ENCODE data around the gene F5. TPM values are rescaled to one million over a fixed set of nuclear protein-coding genes. Genes with fewer than 3 reads are reported as not detected.

Gene F5
- total RNA-seq, 1 donor from 2014 or later, result 1.6 TPM

DNA sequence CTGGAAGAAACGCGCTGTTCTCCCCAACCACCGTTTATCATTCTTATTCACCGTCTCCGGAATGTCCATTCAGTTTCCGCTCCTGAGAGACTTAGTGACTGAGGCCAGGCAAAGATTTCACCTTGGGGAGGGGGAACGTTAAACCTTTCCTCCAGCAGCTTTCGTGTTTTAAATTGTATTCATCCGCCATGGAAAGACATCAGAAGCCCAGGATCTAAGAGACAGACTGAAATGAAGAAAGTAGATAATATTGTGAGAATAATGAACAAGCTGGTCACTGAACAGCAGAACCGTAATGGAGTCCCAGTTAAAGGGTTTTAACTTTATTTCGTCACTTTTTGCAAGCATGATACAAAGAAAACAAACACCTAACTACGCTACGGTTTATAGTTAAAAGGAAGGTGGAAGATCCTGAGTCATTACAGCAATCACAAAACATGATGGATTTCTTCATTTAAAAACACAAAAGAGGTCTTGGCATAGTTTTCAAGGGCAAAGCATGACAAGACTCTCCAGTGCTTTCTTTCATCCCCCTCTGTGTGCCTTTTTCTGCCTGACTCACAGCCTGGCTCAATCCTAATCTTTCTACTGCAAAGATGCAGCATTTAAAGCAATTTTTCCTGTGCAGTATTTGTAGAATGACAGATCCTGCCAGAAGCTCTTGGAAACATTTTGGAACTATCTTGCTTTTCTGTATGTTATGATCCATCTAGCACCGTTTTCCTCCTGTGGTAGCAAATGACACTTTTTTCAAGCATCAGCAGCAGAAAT, 99.8 kb downstream of the F5 start:
- H3K27me3 ChIP-seq, result no peaks in the 10 kb centered on the region
- ATAC-seq, result no peak
- H3K9me3 ChIP-seq, result no peaks in the 10 kb centered on the region
- TF ChIP-seq, protein P1, sequence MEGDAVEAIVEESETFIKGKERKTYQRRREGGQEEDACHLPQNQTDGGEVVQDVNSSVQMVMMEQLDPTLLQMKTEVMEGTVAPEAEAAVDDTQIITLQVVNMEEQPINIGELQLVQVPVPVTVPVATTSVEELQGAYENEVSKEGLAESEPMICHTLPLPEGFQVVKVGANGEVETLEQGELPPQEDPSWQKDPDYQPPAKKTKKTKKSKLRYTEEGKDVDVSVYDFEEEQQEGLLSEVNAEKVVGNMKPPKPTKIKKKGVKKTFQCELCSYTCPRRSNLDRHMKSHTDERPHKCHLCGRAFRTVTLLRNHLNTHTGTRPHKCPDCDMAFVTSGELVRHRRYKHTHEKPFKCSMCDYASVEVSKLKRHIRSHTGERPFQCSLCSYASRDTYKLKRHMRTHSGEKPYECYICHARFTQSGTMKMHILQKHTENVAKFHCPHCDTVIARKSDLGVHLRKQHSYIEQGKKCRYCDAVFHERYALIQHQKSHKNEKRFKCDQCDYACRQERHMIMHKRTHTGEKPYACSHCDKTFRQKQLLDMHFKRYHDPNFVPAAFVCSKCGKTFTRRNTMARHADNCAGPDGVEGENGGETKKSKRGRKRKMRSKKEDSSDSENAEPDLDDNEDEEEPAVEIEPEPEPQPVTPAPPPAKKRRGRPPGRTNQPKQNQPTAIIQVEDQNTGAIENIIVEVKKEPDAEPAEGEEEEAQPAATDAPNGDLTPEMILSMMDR (IDR thresholded peaks at IDR 0.05), result no peak
- intact Hi-C loops (cut with DNase I), result no loop called here
- peak overlapping the region; percentile 99 for H3K27ac ChIP-seq
- H3K4me3 ChIP-seq, result peak overlapping the region; percentile 87
- no peak for DNase-seq
- no peaks in the 10 kb centered on the region for H3K36me3 ChIP-seq
- peaks cover 22% of the 10 kb centered on the region for H3K4me1 ChIP-seq

DNA sequence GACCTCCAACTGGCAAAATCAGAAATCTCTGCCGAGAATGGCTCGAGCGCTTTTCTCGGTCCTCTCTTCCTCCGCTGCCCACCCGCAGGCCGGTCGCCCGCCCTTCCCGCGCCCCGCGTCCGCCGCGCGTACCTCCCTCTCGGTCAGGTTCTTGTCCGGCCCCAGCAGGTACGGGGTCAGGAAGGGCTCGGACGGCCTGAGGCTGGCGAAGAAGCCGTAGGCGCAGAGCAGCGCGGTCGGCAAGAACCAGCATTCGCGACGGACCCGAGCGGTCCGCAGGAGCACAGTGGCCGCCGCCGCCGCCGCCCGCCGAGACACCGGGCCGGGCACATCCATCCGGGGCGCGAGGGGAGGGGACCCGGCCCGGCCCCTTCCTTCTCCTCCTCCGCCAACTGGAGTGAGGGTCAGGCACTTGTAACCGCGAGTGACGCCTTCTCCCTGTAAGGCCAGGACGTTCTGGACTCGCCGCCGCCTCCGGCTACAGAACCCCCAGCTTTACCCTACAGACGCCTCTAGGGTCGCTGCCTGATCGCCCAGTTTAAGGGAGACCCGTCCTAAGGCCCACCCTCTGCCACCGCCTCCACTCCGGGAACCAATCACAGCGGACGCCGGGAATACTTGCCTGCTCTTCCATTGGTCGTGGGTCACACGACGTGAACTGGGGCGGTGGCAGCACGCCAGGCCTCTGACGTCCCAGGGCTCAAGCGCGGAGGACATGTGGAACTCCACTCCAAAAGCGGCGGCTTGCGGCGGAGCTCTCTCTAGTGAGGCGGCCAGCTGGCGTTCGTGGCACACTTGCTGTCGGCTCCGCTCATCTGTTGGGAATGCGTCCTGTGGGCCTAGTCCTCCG, 100.6 kb downstream of the F5 start, which contains the start of gene SLC19A2:
TSS of gene SLC19A2 (minus strand) at position 514 of the 850 bp plus-strand sequence. CDS start at position 336, 178 bp downstream.
- Histone ChIP-seq H3K9me3 (no peaks in the 10 kb centered on the region), H3K4me1 (peaks cover 22% of the 10 kb centered on the region), H3K27me3 (no peaks in the 10 kb centered on the region), H3K36me3 (no peaks in the 10 kb centered on the region), H3K27ac (peak within 1 kb of the TSS; percentile 99), H3K4me3 (peak within 1 kb of the TSS; percentile 87)
- peak; percentile 98 for ATAC-seq
- intact Hi-C loops (cut with DNase I), result no loop called here
- TF ChIP-seq, protein P1 (IDR thresholded peaks at IDR 0.05), result peak; percentile 44
- DNase-seq, result peak; percentile 100

DNA sequence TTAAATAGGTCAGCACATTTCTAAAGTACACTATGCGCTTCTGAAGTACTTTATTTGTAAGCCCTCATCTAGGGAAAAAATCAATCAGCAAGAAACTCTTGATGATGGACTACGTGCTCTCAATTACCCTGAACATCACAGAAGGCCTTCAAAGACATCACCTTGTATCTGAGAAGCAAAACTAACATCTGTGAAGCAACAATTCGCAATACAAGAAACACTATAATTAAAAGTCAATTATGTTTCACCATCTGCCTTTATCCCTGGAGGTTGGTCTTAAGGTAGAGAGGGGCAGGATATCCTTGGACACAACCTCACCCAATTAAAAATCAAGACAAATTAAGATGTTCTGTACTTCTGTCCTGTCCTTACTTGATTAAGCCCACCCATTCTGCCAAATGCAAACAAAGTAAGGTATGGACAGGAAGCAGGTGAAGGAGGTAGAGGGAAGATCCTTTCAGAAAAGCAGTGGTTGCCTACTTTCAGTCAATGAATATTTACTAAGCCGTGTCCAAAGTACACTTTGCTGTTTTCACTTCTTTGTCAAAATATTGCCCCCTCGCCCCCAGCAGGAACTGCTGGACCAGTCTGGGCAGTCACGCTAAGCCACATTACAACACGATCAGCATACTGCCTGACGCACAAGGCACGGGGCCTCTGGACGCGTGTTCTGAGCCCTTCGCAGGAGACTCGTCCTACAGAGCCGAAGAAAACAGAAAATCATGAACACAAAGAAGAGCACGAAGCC, 101.4 kb downstream of the F5 start:
- TF ChIP-seq, protein P1 (IDR thresholded peaks at IDR 0.05), result no peak
- peak; percentile 57 for ATAC-seq
- Histone ChIP-seq H3K9me3 (no peaks in the 10 kb centered on the region), H3K27ac (peak overlapping the region; percentile 99), H3K4me1 (peaks cover 22% of the 10 kb centered on the region), H3K4me3 (peak overlapping the region; percentile 87), H3K36me3 (no peaks in the 10 kb centered on the region), H3K27me3 (no peaks in the 10 kb centered on the region)
- peak; percentile 80 for DNase-seq
- intact Hi-C loops (cut with DNase I), result no loop called here

DNA sequence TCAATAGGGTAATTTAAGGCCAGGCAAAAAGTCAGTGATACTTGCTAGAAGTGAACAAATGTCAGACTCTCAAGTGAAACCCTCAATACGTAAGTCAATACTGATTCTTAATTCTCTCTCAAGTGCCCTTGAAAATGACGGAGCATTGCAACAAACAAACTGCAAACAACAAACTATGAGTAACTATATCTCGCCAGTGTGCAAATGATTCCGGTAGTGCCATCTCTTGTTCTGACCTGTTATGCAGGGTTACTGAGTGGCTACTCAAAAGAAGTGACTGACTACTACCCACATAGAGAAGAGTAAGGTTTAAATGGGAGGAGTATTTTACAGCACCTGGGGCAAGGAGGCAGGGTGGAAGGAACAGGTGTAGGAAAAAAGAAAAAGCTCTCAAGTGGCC, 102.2 kb downstream of the F5 start:
- no peak for DNase-seq
- H3K9me3 ChIP-seq, result no peaks in the 10 kb centered on the region
- intact Hi-C loops (cut with DNase I), result no loop called here
- H3K27me3 ChIP-seq, result no peaks in the 10 kb centered on the region
- TF ChIP-seq, protein P1 (IDR thresholded peaks at IDR 0.05), result no peak
- no peak for ATAC-seq
- H3K4me1 ChIP-seq, result peaks cover 22% of the 10 kb centered on the region
- H3K4me3 ChIP-seq, result peak overlapping the region; percentile 87
- H3K36me3 ChIP-seq, result no peaks in the 10 kb centered on the region
- peak overlapping the region; percentile 99 for H3K27ac ChIP-seq

DNA sequence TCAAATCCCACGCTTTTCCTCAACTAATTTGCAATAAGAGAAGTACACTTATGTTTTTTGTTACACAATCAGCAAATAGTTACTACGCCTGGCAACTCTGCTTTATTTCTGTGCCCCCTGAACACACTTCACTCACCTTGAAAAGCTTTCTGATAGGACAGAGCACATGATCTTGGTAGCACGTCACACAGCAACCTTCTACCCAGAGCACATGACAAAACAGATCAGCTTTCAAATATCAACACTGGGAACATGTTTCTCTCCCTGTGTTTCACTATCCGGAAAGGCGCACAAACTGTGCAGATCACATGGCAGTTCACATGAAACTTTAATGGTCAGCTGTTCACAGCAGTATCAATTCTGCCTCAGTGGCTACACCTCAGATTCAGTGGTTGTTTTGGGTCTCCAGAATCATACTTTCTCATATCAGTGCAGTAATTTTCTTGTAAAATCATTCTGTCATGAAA, 102.7 kb downstream of the F5 start:
- no peaks in the 10 kb centered on the region for H3K36me3 ChIP-seq
- H3K27me3 ChIP-seq, result no peaks in the 10 kb centered on the region
- intact Hi-C loops (cut with DNase I), result no loop called here
- ATAC-seq (peak; percentile 10), DNase-seq (no peak)
- peak overlapping the region; percentile 87 for H3K4me3 ChIP-seq
- H3K9me3 ChIP-seq, result no peaks in the 10 kb centered on the region
- TF ChIP-seq, protein P1 (IDR thresholded peaks at IDR 0.05), result no peak
- peak overlapping the region; percentile 99 for H3K27ac ChIP-seq
- H3K4me1 ChIP-seq, result peaks cover 25% of the 10 kb centered on the region

All from upper lobe of right lung (tissue), 1 donor.